Stimulated activated naive CD4-positive, alpha-beta T cell treated with Interleukin-2 at 50 U/mL for 16 hours (primary cell): ENCODE measurements around the gene TAF1B.
A peak's percentile ranks its signal among the peaks of the same experiment; 100 is the strongest.
"Not testable (repeated sequence)": the region's sequence is repeated elsewhere in the genome, so short reads cannot be mapped to it uniquely, and the experiment has no call there.

Experiments used
- DNase-seq: peaks from one replicate; lab custom pipeline; 2025; lab: John Stamatoyannopoulos, UW

Gene TAF1B

GRCh38 chr2:9885036-9885684 lies 41.9 kb downstream of the TAF1B start:
- DNase-seq, result no peak

GRCh38 chr2:9887513-9887912 lies 44.2 kb downstream of the TAF1B start:
- no peak for DNase-seq

- DNase-seq, result no peak
Observed at GRCh38 chr2:9889812-9890261, 46.6 kb downstream of the TAF1B start.

- DNase-seq, result no peak
Observed at GRCh38 chr2:9892236-9892635, 49.0 kb downstream of the TAF1B start.

GRCh38 chr2:9895669-9896590 lies 52.7 kb downstream of the TAF1B start:
- DNase-seq, result no peak

- peak; percentile 40 for DNase-seq
Observed at GRCh38 chr2:9897331-9897737, 54.1 kb downstream of the TAF1B start.

- no peak for DNase-seq
Observed at GRCh38 chr2:9897846-9898245, 54.6 kb downstream of the TAF1B start.

GRCh38 chr2:9905413-9905812 lies 62.1 kb downstream of the TAF1B start:
- DNase-seq, result no peak

GRCh38 chr2:9907402-9907801 lies 64.1 kb downstream of the TAF1B start:
- no peak for DNase-seq

- no peak for DNase-seq
Observed at GRCh38 chr2:9908639-9909038, 65.4 kb downstream of the TAF1B start.

- no peak for DNase-seq
Observed at GRCh38 chr2:9909106-9909505, 65.8 kb downstream of the TAF1B start.

- no peak for DNase-seq
Observed at GRCh38 chr2:9910699-9911098, 67.4 kb downstream of the TAF1B start.

GRCh38 chr2:9912468-9912867 lies 69.2 kb downstream of the TAF1B start:
- DNase-seq, result no peak

- DNase-seq, result peak; percentile 52
Observed at GRCh38 chr2:9914384-9915065, 71.3 kb downstream of the TAF1B start.

- DNase-seq, result no peak
Observed at GRCh38 chr2:9918275-9918674, 75.0 kb downstream of the TAF1B start.

GRCh38 chr2:9919512-9919911 lies 76.2 kb downstream of the TAF1B start:
- DNase-seq, result no peak

- not testable (repeated sequence) for DNase-seq
Observed at GRCh38 chr2:9927020-9927419, 83.7 kb downstream of the TAF1B start.

GRCh38 chr2:9937258-9937657 lies 94.0 kb downstream of the TAF1B start:
- DNase-seq, result no peak

GRCh38 chr2:9937968-9938367 lies 94.7 kb downstream of the TAF1B start:
- no peak for DNase-seq

GRCh38 chr2:9939587-9940485 lies 96.6 kb downstream of the TAF1B start:
- no peak for DNase-seq

GRCh38 chr2:9941196-9941995 lies 98.1 kb downstream of the TAF1B start:
- no peak for DNase-seq
